Endothelial cell (in vitro differentiated cells): ENCODE data around the gene BLOC1S5. TPM values are rescaled to one million over a fixed set of nuclear protein-coding genes. Genes with fewer than 3 reads are reported as not detected.

ENCODE experiments used
- DNase-seq: peaks from one replicate; pipeline ENCODE4 v3.0.0; 2021; ENCODE audit warnings: low spot score
- H3K27ac Mint-ChIP-seq: one replicate; pipeline ENCODE4 v1.8.0; 2021; ENCODE audit warnings: mixed read lengths, inconsistent platforms; ENCODE audit not compliant: unreplicated experiment
- H3K27me3 Mint-ChIP-seq: one replicate; pipeline ENCODE4 v1.8.0; 2021; ENCODE audit warnings: mild to moderate bottlenecking, moderate library complexity, mixed read lengths, inconsistent platforms; ENCODE audit not compliant: unreplicated experiment
- H3K36me3 Mint-ChIP-seq: one replicate; pipeline ENCODE4 v1.8.0; 2021; ENCODE audit warnings: mild to moderate bottlenecking, low read depth, mixed read lengths, inconsistent platforms; ENCODE audit not compliant: unreplicated experiment
- H3K4me1 Mint-ChIP-seq: one replicate; pipeline ENCODE4 v1.8.0; 2021; ENCODE audit warnings: mild to moderate bottlenecking, mixed read lengths, inconsistent platforms; ENCODE audit not compliant: unreplicated experiment
- H3K4me3 Mint-ChIP-seq: one replicate; pipeline ENCODE4 v1.8.0; 2021; ENCODE audit warnings: mild to moderate bottlenecking, mixed read lengths, inconsistent platforms; ENCODE audit not compliant: unreplicated experiment
- H3K9me3 Mint-ChIP-seq: one replicate; pipeline ENCODE4 v1.8.0; 2021; ENCODE audit warnings: mixed read lengths, inconsistent platforms; ENCODE audit not compliant: unreplicated experiment
- CTCF ChIP-seq: fragments of 200-600 bp; sonication (generic); IDR thresholded peaks from one replicate; pipeline ENCODE4 v1.5.0; 2021; ENCODE audit warnings: antibody characterized with exemption; ENCODE audit not compliant: unreplicated experiment
- total RNA-seq: library from RNA; stranded (reverse); fragmentation: NEBNext Ultra II Directional; extraction: Animal tissue kit (Norgen Biotek cat#: 25700); gene quantifications from one replicate; pipeline ENCODE4 v1.2.1, GENCODE V29; 2021; ENCODE audit not compliant: unreplicated experiment

BLOC1S5 gene
- total RNA-seq, 1 donor from 2014 or later: 13.2 TPM

- no peak for TF ChIP-seq CTCF
- Mint-ChIP-seq H3K27ac (peak overlapping the region; percentile 11), H3K27me3 (no peaks in the 10 kb centered on the region), H3K9me3 (no peaks in the 10 kb centered on the region), H3K4me1 (peaks cover 11% of the 10 kb centered on the region), H3K4me3 (no peak overlapping the region), H3K36me3 (no peaks in the 10 kb centered on the region)
- no peak for DNase-seq
These were observed 63.6 kb downstream of the BLOC1S5 start for GRCh38 chr6:8000636-8001035.

DNA sequence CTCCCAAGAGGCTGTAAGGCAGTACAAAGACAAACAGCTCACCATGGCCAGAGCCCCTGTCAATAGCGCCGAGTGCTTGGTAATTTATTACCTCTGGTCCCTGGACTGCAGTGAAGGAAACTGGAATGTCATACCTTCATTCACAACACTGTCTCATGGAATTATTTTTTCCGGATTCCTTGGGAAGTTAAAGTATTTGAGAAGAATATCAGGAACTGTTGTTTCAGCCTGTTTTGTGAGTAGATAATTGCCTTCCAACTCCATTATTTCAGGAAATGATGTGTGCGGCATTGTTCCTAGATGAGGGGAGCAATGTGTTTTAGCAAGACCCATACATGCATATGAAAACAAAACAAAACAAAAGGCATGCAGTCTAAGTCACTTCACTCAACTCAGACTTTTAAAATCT is 64.0 kb downstream of the BLOC1S5 start:
- Mint-ChIP-seq H3K9me3 (no peaks in the 10 kb centered on the region), H3K27ac (peak overlapping the region; percentile 50), H3K27me3 (no peaks in the 10 kb centered on the region), H3K36me3 (no peaks in the 10 kb centered on the region), H3K4me3 (no peak overlapping the region), H3K4me1 (peaks cover 11% of the 10 kb centered on the region)
- no peak for TF ChIP-seq CTCF
- no peak for DNase-seq

DNA sequence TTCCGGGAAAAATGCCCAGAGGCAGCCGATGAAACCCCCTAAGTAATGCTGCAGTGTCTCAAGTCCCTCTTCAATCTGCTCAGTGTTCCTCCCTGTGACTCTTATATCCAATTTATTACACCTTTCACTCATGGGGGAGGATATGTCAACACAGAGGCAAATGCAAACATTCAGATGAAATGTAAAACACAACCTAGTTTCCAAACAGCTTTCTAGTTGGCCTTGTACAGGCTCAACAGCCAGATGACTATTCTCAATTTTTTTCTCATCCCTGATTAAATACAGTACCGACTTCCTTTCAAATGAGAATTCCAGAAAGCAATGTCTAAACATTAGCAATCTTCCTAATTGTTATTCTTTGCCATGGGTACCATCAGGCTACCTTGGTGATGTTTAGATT is 65.0 kb downstream of the BLOC1S5 start:
- Mint-ChIP-seq H3K9me3 (no peaks in the 10 kb centered on the region), H3K36me3 (no peaks in the 10 kb centered on the region), H3K4me3 (no peak overlapping the region), H3K27ac (no peak overlapping the region), H3K27me3 (no peaks in the 10 kb centered on the region), H3K4me1 (peaks cover 11% of the 10 kb centered on the region)
- DNase-seq: no peak
- no peak for TF ChIP-seq CTCF

DNA sequence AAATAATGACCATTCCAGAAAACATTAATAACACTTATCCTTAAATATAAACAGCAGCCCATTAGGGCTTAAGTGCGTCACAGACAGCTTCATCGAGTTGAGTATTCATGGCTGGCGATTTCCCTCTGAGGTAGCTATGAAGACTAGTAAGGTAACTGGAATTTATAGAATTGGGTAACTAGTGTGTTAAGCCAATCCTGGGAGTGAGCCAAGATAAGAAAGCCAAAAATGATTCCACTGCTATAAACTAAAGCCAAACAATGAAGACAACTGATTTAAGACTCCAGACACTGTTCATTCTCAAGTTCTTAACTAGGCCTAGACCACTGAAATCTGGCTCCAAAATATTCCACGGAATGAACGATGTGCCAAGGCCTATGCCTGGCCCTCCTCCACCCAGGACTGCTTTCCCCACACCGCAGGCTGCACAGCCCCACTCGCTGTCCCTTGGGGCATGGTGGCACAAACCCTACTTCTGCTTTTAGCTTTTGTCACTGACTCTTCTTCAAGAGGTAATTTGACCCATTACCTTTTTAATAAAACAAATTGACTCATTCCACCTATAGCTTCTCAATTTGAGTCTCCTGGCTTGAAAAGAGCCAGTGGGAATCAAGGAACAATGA is 66.0 kb downstream of the BLOC1S5 start:
- TF ChIP-seq CTCF: no peak
- DNase-seq: no peak
- Mint-ChIP-seq H3K27me3 (no peaks in the 10 kb centered on the region), H3K27ac (no peak overlapping the region), H3K36me3 (no peaks in the 10 kb centered on the region), H3K9me3 (no peaks in the 10 kb centered on the region), H3K4me3 (no peak overlapping the region), H3K4me1 (peaks cover 11% of the 10 kb centered on the region)

- Mint-ChIP-seq H3K9me3 (no peaks in the 10 kb centered on the region), H3K36me3 (no peaks in the 10 kb centered on the region), H3K27me3 (no peaks in the 10 kb centered on the region), H3K4me1 (peaks cover 13% of the 10 kb centered on the region), H3K27ac (no peak overlapping the region), H3K4me3 (no peak overlapping the region)
- TF ChIP-seq CTCF: no peak
- no peak for DNase-seq
These were observed 66.9 kb downstream of the BLOC1S5 start for GRCh38 chr6:7997286-7997685.
